SK-N-SH (cell line): ENCODE data around the gene OSBPL6.
"Not testable (repeated sequence)": the region's sequence is repeated elsewhere in the genome, so short reads cannot be mapped to it uniquely, and the experiment has no call there.

ENCODE experiments used
- CHD2 ChIP-seq: fragments of 150-350 bp; IDR thresholded peaks from 2 replicates; pipeline ENCODE4 v1.6.1; 2018; ENCODE audit warnings: low read length; ENCODE audit not compliant: partially characterized antibody
- CTCF ChIP-seq: fragments of 200-600 bp; sonication (generic); IDR thresholded peaks from 2 replicates; pipeline ENCODE4 v1.6.1; 2017; ENCODE audit warnings: antibody characterized with exemption, mild to moderate bottlenecking, moderate library complexity
- EP300 ChIP-seq, 2 experiments: IDR thresholded peaks; 2 replicates each; pipeline versions ENCODE4 v1.4.0 to v1.6.1; 2012; ENCODE audit warnings: borderline replicate concordance in 1 of 2, low read depth in 1 of 2, low read length in 1 of 2
- JUND ChIP-seq: IDR thresholded peaks from 2 replicates; pipeline ENCODE4 v1.4.0; 2012
- MAX ChIP-seq: IDR thresholded peaks from 2 replicates; pipeline ENCODE4 v1.4.0; 2012; ENCODE audit warnings: low read depth
- NRF1 ChIP-seq: IDR thresholded peaks from 2 replicates; pipeline ENCODE4 v1.6.1; 2012; ENCODE audit warnings: low read depth, mild to moderate bottlenecking, low read length
- PBX3 ChIP-seq: IDR thresholded peaks from 2 replicates; pipeline ENCODE4; 2012
- POLR2AphosphoS5 ChIP-seq: IDR thresholded peaks from 2 replicates; pipeline ENCODE4 v1.6.1; 2012; ENCODE audit warnings: low read depth, low read length
- RAD21 ChIP-seq: IDR thresholded peaks from 2 replicates; pipeline ENCODE4 v1.6.1; 2012; ENCODE audit warnings: mild to moderate bottlenecking, low read length
- TAF1 ChIP-seq: IDR thresholded peaks from 2 replicates; pipeline ENCODE4 v1.6.1; 2012; ENCODE audit warnings: low read depth, mild to moderate bottlenecking, low read length, moderate library complexity, borderline replicate concordance
- YY1 ChIP-seq: IDR thresholded peaks from 2 replicates; pipeline ENCODE4 v1.4.0; 2012; ENCODE audit warnings: low read depth, mild to moderate bottlenecking
- ZBTB33 ChIP-seq: IDR thresholded peaks from 2 replicates; pipeline ENCODE4 v1.4.0; 2012; ENCODE audit warnings: low read depth, borderline replicate concordance

GRCh38 chr2:178412453-178412852 is 218.1 kb downstream of the OSBPL6 start:
- TF ChIP-seq CTCF; NRF1; TAF1; POLR2AphosphoS5; YY1; ZBTB33; MAX; CHD2; RAD21; PBX3; JUND; EP300 (IDR thresholded peaks at IDR 0.05; ENCODE audit: borderline replicate concordance in 1 of 2, low read depth in 1 of 2, low read length in 1 of 2): not testable (repeated sequence)
